Activated CD4-positive, alpha-beta T cell treated with anti-CD3 and anti-CD28 coated beads, Interleukin-2, amount 50 U/mL, for 4 hours (primary cell): ENCODE measurements around the gene LY86.
"Not testable (repeated sequence)": the region's sequence is repeated elsewhere in the genome, so short reads cannot be mapped to it uniquely, and the experiment has no call there.

Source experiments
- DNase-seq, 2 experiments: peaks; one replicate each; pipeline ENCODE4 v3.0.0-alpha.2; 2020

Gene LY86

DNA sequence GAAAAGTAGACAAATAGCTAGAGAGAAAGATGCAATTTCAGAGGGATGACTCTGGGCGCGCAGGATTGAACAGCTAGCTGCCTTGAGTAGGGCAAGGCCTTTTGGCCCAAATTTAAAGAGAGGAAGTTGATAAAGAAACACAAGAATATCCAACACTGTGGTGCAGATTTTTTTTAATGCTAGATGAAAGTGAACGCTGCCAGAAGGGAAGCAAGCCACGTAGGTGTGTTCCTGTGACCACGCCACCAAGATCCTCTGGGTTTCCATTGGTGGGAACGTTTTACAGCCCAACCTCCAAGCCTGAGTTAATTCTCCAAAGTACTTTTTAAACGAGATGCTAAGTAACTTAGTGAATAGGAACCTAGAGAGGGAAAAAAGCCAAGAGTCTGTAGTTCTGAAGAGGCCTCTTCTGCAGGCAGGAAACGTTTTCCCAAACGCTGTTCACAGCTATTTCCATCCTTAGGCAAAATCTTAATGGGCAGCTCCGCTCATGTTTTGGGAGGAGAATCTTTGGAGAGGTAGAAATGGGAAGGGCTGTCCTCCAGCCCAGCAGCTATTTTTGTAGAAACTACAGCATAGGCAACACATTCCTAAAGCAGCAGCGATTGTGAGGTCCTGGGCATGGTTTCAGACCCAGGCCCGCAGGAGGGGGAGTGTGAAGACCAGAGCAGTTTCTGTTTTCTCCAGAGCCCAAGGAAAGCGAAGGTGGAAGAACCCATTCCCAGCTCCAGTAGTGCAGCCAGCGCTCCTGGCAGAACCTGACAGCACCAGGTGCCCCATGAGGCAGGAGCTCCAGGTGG is 8.2 kb downstream of the LY86 start:
- DNase-seq, result no peak

DNA sequence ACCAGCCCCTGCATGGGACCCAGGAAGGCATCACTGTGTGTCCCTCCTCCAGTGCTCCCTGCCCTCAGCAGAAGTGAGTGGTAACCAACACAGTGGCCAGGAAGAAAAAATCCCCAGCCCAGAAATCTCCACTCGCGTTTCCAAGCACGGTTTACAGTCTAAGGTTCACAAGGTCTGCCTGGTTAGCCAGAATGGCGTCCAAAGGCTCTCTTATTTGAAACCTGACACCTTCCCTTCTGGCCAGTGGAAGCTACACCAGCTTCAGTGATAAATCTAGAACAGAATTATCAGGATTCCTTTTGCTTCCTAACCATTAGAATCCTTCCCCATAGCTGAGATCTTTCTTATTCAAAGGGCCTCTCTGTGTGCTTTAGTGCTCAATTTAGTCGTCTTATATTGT is 9.2 kb downstream of the LY86 start:
- DNase-seq, result no peak

DNA sequence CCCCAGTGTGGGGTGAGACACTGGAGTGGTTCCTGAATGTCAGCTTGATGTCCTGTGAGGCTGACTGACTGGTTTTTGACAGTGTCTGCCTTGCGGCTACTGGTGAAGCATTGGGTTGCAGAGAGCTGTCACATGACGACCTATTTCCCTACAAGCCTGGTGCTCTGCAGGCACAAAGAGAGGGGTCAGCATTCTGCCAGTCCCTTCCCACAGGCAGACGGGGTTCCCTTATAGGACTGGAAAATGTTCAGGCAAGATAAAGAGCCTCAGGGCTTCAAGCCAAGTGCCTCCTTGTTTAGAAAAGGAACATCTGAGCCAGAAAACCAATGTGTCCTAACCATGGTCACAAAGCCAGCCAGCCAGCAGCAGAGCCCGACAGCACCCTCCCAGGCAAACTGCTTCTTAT is 11.0 kb downstream of the LY86 start:
- no peak for DNase-seq

DNA sequence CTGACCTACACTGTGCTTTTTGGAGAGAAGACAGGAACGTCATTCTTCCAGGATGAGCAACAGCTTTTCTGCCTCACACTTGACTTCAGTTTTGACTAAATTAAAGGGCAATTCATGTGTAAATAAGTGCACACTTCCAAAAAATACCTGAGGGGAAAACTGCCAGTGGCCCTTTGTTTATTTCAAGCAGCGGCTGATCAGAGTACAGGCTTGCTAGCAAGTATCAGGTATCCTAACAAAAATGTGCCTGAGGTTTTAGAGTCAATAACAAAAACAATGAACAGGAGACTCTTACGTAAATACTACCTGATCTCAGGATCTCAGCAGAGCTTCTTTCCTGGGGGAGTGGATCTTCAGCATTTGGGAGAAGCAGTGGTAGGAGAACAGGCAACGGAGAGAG is 12.4 kb downstream of the LY86 start:
- DNase-seq, result no peak

DNA sequence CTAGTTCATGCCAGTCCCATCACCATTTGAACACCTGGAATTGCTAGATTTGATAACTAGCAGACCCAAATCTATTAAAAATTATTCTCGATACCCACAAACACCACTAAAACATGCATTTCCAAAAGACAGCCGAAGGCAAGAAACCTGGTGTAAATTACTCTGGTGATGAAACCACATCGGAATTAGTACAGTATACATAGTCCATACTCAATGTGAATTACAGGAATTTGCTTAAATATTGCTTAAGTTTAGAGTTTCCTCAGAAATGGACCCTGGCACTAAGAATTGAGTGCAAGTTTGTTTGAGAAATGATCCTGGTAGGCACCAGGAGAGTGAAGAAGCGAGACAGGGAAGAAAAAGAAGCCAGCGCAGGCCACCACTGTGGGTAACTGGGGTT is 13.7 kb downstream of the LY86 start:
- DNase-seq, result no peak

DNA sequence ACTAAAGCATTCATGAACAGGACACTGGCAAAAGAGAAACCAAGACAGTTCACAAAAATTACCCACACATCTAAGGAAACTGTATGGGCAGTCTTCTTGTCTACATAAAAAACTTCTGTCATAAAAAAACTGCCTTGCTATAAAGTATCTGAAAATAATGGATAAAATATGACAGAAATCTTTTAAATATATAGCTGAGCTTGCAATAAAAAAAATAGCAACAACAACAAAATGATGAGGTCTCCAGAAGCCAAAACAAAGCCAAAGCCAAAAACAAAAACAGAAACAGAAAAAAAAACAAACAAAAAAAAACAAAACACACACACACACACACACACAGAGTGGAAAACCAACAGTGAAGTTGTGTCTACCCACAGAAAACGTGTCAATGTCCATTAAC is 14.8 kb downstream of the LY86 start:
- DNase-seq, result no peak

DNA sequence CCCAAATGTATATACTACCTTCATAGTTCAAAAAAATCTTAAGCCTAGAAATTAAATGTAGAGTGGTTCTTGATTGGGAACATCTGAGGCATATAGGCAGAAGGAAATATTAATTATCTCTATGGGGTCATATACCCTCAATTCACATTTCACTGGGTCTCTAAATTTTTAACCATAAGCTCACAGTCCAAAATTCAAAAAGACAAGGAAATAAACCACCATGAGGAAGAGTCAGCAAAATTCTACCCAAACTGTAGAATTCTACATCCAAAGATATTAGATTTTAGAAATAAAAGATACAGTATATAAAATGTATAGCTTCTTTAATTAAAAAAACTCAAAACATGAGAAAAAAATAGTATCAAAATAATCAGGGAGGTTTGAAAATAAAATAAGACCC is 15.5 kb downstream of the LY86 start:
- no peak for DNase-seq

DNA sequence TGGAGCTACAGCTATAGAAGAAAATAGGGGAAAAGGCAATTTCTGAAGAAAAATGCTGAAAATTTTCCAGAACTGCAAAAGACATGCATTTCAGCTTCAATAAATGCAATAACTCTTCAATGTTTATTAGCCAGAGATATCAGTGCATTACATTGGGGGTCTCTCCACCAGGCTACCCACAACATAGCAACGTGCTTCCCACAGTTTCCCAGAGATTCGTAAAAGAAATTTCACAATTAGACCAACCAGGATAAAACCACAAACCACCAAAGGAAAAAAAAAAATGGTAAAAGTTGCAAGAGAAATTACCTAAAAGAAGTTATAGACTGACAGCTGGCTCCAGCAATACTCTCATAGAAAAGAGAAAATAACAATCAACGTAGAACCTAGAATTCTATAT is 16.0 kb downstream of the LY86 start:
- no peak for DNase-seq

GRCh38 chr6:6605873-6606272 is 17.4 kb downstream of the LY86 start:
- DNase-seq, result no peak

- DNase-seq, result not testable (repeated sequence)
Measured at GRCh38 chr6:6606391-6607030, 18.0 kb downstream of the LY86 start.

DNA sequence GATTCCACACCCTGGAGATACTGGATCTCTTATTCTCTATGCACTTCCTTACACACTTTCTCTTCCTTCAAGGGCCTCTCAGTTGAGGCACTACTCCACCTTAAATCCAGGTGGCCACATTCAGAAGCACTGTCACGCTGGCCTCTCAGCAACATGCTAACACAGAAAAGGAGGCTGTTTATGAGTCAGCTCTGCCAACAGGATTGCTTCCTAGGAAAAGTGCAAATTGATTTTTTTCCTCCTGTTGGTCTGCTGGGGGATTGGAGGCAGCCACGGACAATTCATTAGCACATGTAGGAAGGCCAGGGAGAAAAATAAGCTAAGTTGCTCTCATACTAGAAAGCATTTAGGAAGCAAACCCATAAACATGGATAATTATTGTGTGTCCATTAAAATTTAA is 20.9 kb downstream of the LY86 start:
- DNase-seq, result no peak

DNA sequence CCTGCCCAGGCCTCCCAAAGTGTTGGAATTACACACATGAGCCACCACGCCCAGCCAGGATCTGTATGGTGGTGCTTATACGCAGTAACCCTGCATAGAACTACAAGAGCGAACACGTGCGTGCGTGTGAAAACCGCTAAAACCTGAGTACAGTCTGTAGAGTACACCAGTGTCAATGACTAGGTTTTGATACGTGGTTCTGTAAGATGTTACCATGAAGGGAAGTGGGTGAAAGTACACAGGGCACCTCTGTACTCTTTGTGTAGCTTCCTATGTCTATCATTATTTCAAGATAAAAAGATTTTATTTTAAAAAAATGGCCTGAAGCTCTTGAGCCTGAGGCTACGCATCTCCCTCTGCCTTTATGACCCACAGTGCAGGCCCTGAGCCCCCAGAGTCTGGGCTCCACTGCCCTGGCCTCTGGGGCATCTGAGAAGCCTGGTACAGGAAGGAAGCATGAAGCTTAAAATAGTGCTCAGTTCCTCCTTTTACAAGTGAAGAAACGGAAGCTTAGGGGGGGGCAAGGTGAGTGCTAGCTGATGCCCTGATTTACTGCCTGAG is 21.6 kb downstream of the LY86 start:
- peak in 1 of 2 experiments; percentile 9 for DNase-seq

GRCh38 chr6:6611486-6611885 is 23.0 kb downstream of the LY86 start:
- DNase-seq, result no peak

DNA sequence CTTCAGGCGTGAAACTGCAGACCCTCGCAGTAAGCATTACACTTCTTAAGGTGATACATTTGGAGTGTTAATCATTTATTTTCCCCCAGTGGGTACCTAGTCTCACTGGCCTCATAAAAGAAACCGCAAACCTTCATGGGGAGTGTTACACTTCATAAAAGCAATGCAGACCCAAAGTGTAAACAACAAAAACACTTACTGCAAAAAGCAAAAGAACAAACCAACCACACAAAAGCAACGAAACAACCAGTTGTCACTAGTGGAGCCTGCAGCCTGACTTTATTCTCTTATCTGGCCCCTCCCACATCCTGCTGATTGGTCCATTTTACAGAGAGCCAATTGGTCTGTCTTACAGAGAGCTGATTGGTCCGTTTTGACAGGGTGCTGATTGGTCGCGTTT is 23.8 kb downstream of the LY86 start:
- DNase-seq, result no peak

DNA sequence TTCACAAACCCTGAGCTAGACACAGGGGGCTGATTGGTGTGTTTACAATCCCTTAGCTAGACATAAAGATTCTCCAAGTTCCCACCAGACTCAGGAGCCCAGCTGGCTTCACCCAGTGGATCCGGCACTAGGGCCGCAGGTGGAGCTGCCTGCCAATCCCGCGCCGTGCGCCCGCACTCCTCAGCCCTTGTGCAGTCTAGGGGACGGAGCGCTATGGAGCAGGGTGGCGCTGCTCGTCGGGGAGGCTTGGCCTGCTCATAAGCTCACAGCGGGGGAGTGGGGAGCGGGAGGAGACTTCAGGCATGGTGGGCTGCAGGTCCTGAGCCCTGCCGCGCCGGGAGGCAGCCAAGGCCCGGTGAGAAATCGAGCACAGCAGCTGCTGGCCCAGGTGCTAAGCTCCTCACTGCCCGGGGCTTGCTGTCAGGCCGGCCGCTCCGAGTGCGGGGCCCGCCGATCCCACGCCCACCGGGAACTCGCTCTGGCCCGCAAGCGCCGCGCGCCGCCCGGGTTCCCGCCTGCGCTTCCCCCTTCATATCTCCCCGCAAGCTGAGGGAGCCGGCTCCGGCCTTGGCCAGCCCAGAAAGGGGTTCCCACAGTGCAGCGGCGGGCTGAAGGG is 24.7 kb downstream of the LY86 start:
- not testable (repeated sequence) for DNase-seq

DNA sequence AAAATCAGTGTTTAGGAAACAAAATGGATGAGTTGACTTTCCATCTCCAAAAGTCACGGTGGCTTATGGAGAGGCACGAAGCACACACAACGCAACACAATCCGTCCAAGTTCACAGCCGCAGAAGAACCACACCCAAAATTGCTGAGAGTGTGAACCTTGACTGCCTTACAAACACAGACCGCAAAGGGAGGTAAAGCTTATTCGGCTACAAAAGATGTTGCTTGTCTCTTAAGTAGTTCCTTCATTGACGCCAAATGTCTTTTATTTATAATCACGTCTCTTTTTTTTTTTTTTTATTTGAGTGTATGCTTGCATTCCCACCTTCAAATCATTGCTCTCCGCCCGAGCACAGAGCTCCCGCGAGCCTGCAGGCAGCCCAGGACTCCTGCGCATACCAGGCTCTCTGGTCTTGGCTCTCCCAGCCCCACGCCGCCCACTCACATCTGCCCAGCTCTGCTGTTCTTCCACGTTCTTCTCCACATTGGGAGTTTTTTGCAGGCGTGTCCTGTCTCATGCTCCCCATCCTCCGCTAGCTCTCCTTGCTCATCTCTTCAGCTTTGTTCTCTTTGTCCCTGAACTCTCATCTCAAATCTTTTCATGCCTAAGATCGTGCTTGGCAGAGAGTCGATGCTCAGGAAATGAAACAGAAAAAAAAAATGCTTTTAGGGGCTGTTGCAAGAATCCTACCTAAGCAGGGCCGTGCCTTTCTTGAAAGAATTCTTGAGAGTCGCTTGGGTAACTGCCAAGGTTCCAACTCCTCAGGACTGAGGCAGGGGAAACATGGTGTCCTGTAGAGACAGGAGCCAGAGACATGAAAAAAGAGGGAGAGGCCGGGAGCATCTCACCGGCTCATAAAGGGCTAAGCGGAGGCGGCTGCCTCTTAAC is 25.8 kb downstream of the LY86 start:
- DNase-seq, result no peak

GRCh38 chr6:6614983-6615349 is 26.4 kb downstream of the LY86 start:
- DNase-seq, result no peak

GRCh38 chr6:6616656-6617055 is 28.1 kb downstream of the LY86 start:
- no peak for DNase-seq

DNA sequence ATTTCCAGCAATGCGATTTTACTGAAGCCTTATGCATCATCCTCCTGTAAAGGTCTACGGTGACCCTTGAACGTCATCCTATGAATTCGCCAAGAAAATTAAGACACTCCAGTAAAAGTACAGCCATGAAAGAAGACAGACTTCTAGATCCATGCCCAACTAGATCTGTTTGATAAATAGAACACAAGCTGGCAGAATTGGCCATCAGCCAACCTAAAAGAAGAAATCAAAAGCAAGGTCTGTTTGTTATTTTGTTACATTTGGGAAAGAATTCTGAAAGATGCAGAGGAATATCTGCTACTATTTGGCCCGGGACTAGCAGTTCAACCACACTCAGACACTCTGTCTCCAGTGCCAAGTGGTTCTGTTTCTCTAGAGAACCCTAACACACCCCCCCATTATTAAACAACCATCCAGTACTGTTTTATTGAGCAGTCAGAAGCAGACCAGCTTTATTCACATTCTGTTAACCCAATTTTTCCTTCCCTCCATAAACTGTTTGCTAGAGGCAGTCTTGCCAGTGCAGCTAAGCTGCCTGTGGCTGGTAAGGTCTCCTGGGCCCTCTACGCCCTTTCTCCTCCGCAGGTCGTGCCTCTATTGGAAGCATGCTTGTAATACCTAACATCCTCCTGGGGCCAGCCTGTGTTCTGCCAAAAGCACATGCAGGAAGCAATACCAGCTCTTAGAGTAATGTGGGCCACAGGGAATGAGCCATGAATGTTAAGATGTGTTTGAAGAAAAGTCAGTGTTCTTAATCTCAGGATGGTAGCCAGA is 30.7 kb downstream of the LY86 start:
- no peak for DNase-seq

- no peak for DNase-seq
Measured at GRCh38 chr6:6620766-6621425, 32.4 kb downstream of the LY86 start.

GRCh38 chr6:6622501-6622900 is 34.0 kb downstream of the LY86 start:
- no peak for DNase-seq

GRCh38 chr6:6623553-6623952 is 35.0 kb downstream of the LY86 start:
- no peak for DNase-seq
